HK-2 (cell line): Measurements from ENCODE around the gene AHRR.
"Not testable (repeated sequence)": the region's sequence is repeated elsewhere in the genome, so short reads cannot be mapped to it uniquely, and the experiment has no call there.

Experiments used
- DNase-seq: peaks from one replicate; pipeline ENCODE4 v3.0.0-alpha.2; 2018; ENCODE audit not compliant: unreplicated experiment

The AHRR gene

GRCh38 chr5:367358-368130 is 46.0 kb downstream of the AHRR start:
- DNase-seq = no peak

GRCh38 chr5:368183-369084 is 46.9 kb downstream of the AHRR start:
- no peak for DNase-seq

- no peak for DNase-seq
These were observed 47.8 kb downstream of the AHRR start for GRCh38 chr5:369151-369868.

GRCh38 chr5:369869-370236 is 48.3 kb downstream of the AHRR start:
- not testable (repeated sequence) for DNase-seq

DNA sequence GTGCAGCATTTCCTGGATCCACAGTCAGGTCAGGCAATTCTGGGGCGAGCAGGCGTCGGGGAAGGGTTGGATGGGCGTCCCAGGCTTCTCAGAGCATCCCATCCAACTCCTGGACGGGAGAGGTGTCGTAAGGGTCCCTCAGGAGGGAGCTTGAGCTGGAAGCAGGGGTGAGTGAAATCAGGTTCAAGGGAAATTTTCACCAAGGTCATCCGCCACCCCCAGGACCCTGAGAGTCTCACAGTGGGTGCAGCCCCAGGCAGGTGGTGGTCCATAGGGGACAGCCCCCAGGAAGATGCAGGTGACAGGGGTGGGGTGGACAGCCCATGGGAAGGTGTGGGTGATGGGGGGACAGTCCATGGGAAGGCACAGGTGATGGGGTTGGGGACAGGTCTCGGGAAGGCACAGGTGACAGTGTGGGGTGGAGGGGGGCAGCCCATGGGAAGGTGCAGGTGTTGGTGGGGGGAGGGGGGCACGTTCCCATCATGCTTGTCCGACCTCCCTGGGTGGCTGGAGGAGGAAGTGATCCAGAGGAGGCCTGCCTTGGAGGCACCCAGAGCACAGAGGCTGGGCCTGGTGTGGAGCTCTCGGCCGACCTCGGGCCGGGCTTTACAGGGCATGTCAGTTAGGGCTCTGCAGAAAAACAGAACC is 48.9 kb downstream of the AHRR start:
- no peak for DNase-seq

GRCh38 chr5:370959-371810 is 49.7 kb downstream of the AHRR start:
- DNase-seq = no peak

- no peak for DNase-seq
These were observed 50.5 kb downstream of the AHRR start for GRCh38 chr5:371811-372555.

- DNase-seq = no peak
These were observed 51.1 kb downstream of the AHRR start for GRCh38 chr5:372556-372995.

DNA sequence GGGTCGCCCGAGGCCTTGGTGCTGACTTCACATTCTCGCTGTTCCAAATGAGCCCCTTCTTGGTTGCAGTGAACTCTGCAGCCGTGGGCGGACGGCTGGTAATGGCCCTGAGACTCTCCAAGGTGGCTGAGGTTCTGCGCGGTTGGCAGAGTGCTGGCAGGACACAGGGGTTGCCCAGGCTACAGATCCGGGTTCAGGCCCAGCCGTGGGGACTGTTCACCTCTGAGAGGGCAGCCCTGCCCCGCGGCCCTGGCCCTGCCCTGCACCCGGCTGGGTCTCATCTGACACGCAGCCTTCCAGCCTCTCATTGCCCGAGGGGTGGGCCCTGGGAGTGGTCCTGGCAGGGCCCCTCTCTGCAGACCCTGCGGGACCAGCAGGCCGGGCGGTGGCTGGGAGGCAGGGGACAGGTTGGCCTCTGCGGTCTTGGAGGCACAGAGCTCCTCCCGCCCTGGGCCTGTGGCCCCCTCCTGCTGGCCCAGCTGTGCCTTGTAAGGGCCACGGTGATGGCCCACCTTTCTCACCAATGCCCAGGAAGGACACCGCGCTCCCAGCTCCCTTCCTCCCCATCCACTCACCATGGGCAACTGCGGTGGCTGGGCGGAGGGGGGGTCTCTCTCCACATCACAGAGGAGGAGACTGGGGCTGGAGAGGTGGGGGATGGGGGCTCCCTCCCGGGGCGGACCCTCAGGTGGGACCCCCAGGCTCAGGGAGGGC is 51.6 kb downstream of the AHRR start:
- no peak for DNase-seq

DNA sequence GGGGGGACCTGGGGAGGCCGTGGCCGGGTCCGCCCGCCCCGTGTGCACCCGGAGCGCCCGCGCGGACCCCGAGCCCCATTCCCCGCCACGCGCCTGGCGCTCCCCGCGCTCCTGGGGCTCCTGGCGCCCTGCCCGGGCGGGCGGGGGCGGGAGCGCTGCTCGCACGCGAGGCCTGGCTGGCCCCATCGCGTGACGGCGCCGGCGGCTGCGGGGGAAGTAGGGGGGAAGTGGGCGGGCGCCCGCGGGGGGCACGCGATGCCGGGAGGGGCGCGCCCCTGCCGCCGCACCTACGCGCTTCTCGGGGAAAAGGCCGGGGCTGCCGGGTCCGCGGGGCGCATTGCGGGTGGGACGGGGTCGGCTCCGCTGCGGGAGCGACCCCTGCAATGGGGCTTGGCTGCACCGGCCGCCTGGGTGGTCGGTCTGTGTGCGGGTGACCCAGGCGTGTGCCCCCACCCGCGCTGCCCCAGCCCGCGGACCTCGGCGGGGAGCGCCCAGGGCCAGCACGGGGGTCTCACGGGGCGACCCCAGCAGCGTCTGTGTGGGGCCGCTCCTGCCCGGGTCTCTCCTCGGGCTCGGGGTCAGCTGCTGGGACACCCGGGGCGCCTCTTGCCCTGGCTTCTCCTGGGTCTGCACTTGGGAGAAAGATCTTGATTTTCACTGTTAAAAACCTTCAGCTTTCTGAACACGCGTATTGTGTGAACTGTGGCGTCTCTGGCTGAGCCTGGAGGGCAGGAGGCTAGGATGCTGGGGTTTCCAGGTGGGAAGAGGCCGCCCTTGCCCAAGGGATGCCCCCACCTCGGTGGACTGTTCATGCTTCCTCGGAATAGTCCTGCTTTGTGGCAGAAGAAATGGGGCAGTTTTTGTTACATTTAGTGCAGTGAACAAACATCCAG is 52.4 kb downstream of the AHRR start:
- no peak for DNase-seq

- no peak for DNase-seq
These were observed 53.3 kb downstream of the AHRR start for GRCh38 chr5:374631-375335.

DNA sequence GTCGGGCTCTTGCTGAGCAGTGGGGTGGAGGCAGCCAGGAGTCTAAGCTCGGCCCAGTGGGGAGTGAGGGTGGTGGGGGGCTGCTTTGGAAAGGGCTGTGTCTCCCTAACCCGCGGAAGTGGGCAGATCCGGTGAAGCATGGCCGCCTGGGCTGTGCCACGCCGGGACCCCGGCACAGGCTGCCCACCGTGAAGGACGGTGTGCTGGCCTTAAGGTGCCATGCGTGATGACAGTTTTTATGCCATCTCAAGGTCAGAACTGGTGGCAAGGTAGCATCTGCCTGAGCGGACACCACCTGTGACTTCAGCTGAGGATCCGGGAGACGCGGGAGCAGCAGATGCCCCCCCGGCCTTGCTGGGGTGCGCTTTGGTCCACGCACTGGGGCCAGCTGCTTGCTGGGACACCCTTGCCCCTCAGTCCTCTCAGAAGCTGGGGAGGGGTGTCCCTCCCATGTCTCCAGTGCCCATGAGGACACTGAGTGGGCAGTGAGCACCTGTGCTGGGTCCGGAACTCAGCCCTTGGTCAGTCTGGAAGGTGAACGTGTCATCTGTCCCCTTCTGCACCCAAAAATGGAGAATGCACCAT is 53.9 kb downstream of the AHRR start:
- DNase-seq = no peak

GRCh38 chr5:375921-376798 is 54.6 kb downstream of the AHRR start:
- no peak for DNase-seq

DNA sequence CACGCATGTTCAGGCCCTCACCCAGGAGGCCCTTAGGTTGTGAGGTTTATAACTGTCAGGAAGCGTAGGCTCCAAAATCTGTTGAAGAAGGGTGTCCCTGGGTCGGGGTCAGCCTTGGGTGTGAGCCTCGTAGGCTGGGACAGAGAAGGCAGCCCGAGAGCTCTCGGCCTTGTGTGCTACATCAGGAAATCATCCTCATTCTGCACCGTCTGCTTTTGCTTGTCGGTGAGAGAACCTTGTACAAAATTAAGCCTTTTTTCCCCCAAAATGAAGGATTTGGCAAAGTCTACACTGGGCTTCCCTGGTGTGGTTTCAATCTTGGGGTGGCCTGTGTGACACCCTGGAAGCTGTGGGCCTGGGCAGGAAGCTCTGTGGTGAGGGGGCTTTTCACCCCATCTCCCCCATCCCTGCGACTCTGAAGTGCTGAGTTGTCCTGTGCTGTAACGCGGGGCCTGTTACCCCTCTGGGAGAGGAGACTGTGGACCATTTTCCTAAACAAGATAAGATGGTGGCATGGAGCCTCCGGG is 55.3 kb downstream of the AHRR start:
- no peak for DNase-seq

DNA sequence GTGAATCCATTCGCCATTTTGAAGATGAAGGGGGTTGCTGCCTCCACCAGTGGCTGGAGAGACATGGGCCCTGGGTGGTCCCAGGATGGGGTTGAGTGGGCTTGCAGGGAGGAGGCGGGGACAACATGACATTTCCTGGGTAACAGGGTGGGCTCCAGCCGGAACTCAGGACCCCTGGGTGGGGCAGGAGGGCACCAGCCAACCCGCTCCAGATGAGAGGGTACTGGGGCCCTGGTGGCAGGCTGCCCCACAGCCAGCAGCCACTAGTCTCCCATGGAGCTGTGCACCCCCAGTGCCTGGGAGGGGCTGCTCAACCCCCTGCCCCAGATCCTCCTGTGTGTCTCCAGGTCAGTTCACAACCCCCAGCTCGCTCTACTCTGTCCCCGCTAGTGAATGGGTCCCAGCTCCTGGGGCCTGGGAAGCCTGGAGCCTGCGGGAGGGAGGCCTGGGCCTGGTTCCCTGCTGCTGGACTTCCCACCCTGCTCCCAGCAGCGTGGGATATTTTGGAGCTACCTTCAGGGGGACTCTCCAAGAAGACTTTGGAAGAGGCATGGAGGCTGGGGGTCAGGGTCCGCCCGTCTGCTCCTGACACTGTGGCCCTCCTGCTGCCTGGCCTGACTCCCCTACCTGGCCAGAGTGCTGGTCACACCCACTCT is 55.9 kb downstream of the AHRR start:
- DNase-seq = no peak
